ENCODE results near the gene FUT4. TPM values are rescaled to one million over a fixed set of nuclear protein-coding genes. Genes with fewer than 3 reads are reported as not detected.
"Not testable (repeated sequence)": the region's sequence is repeated elsewhere in the genome, so short reads cannot be mapped to it uniquely, and the experiment has no call there.

FUT4 gene
- total RNA-seq, 4 donors from 2014 or later, result 3.8 to 7.4 (median 6.0) TPM

GRCh38 chr11:94567181-94567670, 23.5 kb downstream of the FUT4 start, which contains the start of gene PIWIL4:
Gene PIWIL4 (plus strand): TSS chr11:94567368. CDS start chr11:94567519, 151 bp downstream.
- Histone ChIP-seq H3K27ac (no peak within 1 kb of the TSS), H3K4me3 (replicated peaks in 1 of 3) (no peak within 1 kb of the TSS), H3K36me3 (no peaks in the 10 kb centered on the region), H3K27me3 (no peaks in the 10 kb centered on the region), H3K4me1 (no peaks in the 10 kb centered on the region), H3K9me3 (no peaks in the 10 kb centered on the region)
- WGBS, 2 donors, result 94 to 95% methylated on average over 25 of the region's 25 CpGs
- intact Hi-C loops (cut with DNase I), result no loop called here
- DNase-seq, result no peak
- TF ChIP-seq POLR2A (IDR thresholded peaks at IDR 0.05) (no peak), CTCF (IDR thresholded peaks at IDR 0.05) (no peak)

GRCh38 chr11:94568200-94568599, 24.5 kb downstream of the FUT4 start:
- intact Hi-C loops (cut with DNase I), result no loop called here
- 93 to 98% methylated on average over 5 of the region's 5 CpGs for WGBS, 2 donors
- TF ChIP-seq CTCF (IDR thresholded peaks at IDR 0.05), result no peak
- TF ChIP-seq POLR2A (IDR thresholded peaks at IDR 0.05), result no peak

GRCh38 chr11:94568717-94569116, 25.0 kb downstream of the FUT4 start:
- no peaks in the 10 kb centered on the region for H3K4me1 ChIP-seq
- TF ChIP-seq CTCF (IDR thresholded peaks at IDR 0.05), result no peak
- TF ChIP-seq POLR2A (IDR thresholded peaks at IDR 0.05), result no peak
- H3K27me3 ChIP-seq, result no peaks in the 10 kb centered on the region
- H3K27ac ChIP-seq, result no peak overlapping the region
- no peak for DNase-seq
- no peaks in the 10 kb centered on the region for H3K36me3 ChIP-seq
- 89% methylated on average over 4 of the region's 4 CpGs for WGBS, 2 donors
- H3K4me3 ChIP-seq (replicated peaks in 1 of 3), result no peak overlapping the region
- intact Hi-C loops (cut with DNase I), result no loop called here
- no peaks in the 10 kb centered on the region for H3K9me3 ChIP-seq

More at GRCh38 chr11:94568200-94568599, 24.5 kb downstream of the FUT4 start:
- Histone ChIP-seq H3K36me3 (no peaks in the 10 kb centered on the region), H3K4me1 (no peaks in the 10 kb centered on the region), H3K27ac (no peak overlapping the region), H3K9me3 (no peaks in the 10 kb centered on the region), H3K4me3 (replicated peaks in 1 of 3) (no peak overlapping the region), H3K27me3 (no peaks in the 10 kb centered on the region)
- no peak for DNase-seq

GRCh38 chr11:94572975-94573374, 29.3 kb downstream of the FUT4 start:
- DNase-seq; H3K4me1 ChIP-seq; H3K9me3 ChIP-seq; H3K4me3 ChIP-seq (replicated peaks in 1 of 3); intact Hi-C loops (cut with DNase I); H3K27me3 ChIP-seq; H3K27ac ChIP-seq; H3K36me3 ChIP-seq: not testable (repeated sequence)
- WGBS, 2 donors, result 76 to 93% methylated on average over 2 of the region's 2 CpGs

- no peak for DNase-seq
- Histone ChIP-seq H3K9me3 (no peaks in the 10 kb centered on the region), H3K4me3 (replicated peaks in 1 of 3) (no peak overlapping the region), H3K36me3 (no peaks in the 10 kb centered on the region), H3K27me3 (no peaks in the 10 kb centered on the region), H3K4me1 (no peaks in the 10 kb centered on the region), H3K27ac (no peak overlapping the region)
- intact Hi-C loops (cut with DNase I), result no loop called here
- no peak for TF ChIP-seq POLR2A (IDR thresholded peaks at IDR 0.05)
- no peak for TF ChIP-seq CTCF (IDR thresholded peaks at IDR 0.05)
- WGBS, 2 donors, result 77 to 85% methylated on average over 13 of the region's 13 CpGs
Observed at GRCh38 chr11:94574193-94574961, 30.7 kb downstream of the FUT4 start.

Measured in thyroid gland (tissue), 4 donors.